Upper lobe of right lung (tissue), 1 donor: Measurements from ENCODE around the gene PLCB1. TPM values are rescaled to one million over a fixed set of nuclear protein-coding genes. Genes with fewer than 3 reads are reported as not detected.

Source experiments
- ATAC-seq: fragments of 200-7000 bp; cut with Tn5 transposase; one replicate; pipeline ENCODE4 v1.9.1; 2020; ENCODE audit warnings: mild to moderate bottlenecking, moderate library complexity
- DNase-seq: peaks from one replicate; pipeline ENCODE4 v3.0.0-alpha.2; 2020
- H3K27ac ChIP-seq: fragments of 200-600 bp; one replicate; pipeline ENCODE4 v1.8.0; 2022
- H3K27me3 ChIP-seq: fragments of 200-600 bp; one replicate; pipeline ENCODE4 v1.8.0; 2022; ENCODE audit warnings: mild to moderate bottlenecking
- H3K36me3 ChIP-seq: fragments of 200-600 bp; one replicate; pipeline ENCODE4 v1.8.0; 2022
- H3K4me1 ChIP-seq: fragments of 200-600 bp; one replicate; pipeline ENCODE4 v1.8.0; 2022
- H3K4me3 ChIP-seq: fragments of 200-600 bp; one replicate; pipeline ENCODE4 v1.8.0; 2022; ENCODE audit warnings: mild to moderate bottlenecking
- H3K9me3 ChIP-seq: fragments of 200-600 bp; one replicate; pipeline ENCODE4 v1.8.0; 2022
- intact Hi-C: fragments of 100-400 bp; cut with DNase I; formaldehyde crosslinking; loops from one replicate; pipeline ENCODE4 v1.11.0; 2022
- total RNA-seq: library from RNA; stranded (reverse); fragmentation: NEBNext Ultra II Directional; extraction: Animal tissue kit (Norgen Biotek cat#: 25700); gene quantifications from one replicate; pipeline ENCODE4 v1.2.1, GENCODE V29; 2021
- TF ChIP-seq, protein P1 (sequence below): fragments of 200-600 bp; IDR thresholded peaks from one replicate; pipeline ENCODE4 v1.8.0; 2022; ENCODE audit warnings: antibody characterized with exemption
- donor health status: DM: no; HTN: yes; CAD: no; lungs with severe emphysema.

PLCB1 gene
- total RNA-seq, 1 donor from 2014 or later, result 12.4 TPM

DNA sequence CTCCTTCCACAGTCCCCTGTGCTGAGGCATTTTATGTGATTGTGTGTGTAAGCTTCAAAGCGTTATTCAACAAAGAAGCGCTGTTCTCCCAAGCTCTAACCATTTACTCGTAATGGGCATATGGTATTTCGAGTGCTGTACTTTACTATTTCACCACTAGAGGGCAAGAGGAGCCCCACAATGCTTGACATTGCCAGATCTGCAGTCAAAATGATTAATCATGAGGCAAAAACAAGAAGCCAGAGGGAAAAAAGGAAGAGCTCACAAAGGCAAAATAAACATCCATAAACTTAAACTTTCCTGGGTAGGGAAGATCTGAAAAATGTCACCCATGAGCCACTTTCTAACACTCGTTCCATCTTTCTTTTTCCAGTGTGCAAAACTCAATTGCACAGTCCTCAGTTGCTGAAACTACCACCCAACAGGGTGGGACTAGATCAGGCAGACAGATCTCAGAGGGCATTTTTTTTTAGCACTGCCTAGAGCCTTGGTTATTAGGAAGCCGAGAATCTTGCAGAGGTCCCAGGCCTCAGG is 721.8 kb downstream of the PLCB1 start:
- Histone ChIP-seq H3K27ac (peak overlapping the region; percentile 38), H3K4me1 (peaks cover 13% of the 10 kb centered on the region), H3K4me3 (peak overlapping the region; percentile 6), H3K36me3 (no peaks in the 10 kb centered on the region), H3K27me3 (no peaks in the 10 kb centered on the region), H3K9me3 (no peaks in the 10 kb centered on the region)
- TF ChIP-seq, protein P1, sequence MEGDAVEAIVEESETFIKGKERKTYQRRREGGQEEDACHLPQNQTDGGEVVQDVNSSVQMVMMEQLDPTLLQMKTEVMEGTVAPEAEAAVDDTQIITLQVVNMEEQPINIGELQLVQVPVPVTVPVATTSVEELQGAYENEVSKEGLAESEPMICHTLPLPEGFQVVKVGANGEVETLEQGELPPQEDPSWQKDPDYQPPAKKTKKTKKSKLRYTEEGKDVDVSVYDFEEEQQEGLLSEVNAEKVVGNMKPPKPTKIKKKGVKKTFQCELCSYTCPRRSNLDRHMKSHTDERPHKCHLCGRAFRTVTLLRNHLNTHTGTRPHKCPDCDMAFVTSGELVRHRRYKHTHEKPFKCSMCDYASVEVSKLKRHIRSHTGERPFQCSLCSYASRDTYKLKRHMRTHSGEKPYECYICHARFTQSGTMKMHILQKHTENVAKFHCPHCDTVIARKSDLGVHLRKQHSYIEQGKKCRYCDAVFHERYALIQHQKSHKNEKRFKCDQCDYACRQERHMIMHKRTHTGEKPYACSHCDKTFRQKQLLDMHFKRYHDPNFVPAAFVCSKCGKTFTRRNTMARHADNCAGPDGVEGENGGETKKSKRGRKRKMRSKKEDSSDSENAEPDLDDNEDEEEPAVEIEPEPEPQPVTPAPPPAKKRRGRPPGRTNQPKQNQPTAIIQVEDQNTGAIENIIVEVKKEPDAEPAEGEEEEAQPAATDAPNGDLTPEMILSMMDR, result peak; percentile 90
- peak; percentile 89 for ATAC-seq
- intact Hi-C loops, result loop anchor here (10.0 kb wide), 1 partner anchor 511 kb away; no protein-coding TSS in a partner anchor
- DNase-seq, result no peak

DNA sequence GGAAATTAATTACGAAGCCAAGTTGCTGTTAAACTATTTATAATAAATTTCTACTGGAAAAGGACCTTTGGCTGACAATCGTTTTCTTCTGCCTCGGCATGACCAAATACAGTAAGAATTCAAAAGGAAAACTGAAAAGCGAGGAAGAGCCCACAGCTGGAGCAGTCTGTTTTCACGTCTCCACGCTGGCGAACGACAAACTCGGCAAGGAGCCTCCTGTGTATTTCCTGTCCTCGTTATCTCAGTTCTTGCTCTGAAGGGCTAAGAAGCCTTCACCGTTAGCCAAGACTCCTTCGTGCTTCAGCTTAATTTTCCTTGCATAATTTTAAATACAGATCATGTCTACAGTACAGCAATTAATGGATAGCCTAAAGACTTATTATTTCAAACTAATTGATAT is 722.5 kb downstream of the PLCB1 start:
- Histone ChIP-seq H3K36me3 (no peaks in the 10 kb centered on the region), H3K9me3 (no peaks in the 10 kb centered on the region), H3K4me1 (peaks cover 13% of the 10 kb centered on the region), H3K4me3 (peak overlapping the region; percentile 6), H3K27me3 (no peaks in the 10 kb centered on the region), H3K27ac (peak overlapping the region; percentile 38)
- TF ChIP-seq, protein P1, result no peak
- DNase-seq (peak; percentile 58), ATAC-seq (peak; percentile 54)
- intact Hi-C loops, result loop anchor here (10.0 kb wide), 1 partner anchor 510 kb away; no protein-coding TSS in a partner anchor

DNA sequence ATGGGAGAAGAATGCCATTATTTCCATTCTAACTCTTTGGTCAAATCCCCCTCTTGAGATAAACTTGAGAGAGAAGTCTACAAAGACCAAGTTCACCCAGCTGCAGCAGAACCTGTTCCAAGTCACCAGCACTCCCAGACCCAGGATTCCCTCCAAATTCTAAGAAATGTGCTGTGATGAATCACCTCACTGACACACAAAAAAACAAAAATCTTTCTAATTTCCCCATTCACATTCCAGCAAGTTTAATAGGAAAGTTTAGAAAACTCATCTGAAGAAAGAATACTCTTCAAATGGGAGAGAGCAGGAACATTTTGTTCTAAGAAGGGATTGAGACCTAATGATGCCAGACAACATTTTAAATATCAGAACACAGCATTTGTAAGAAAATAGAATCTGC is 723.2 kb downstream of the PLCB1 start:
- H3K27me3 ChIP-seq, result no peaks in the 10 kb centered on the region
- TF ChIP-seq, protein P1, result no peak
- no peaks in the 10 kb centered on the region for H3K36me3 ChIP-seq
- ATAC-seq (no peak), DNase-seq (no peak)
- no peak overlapping the region for H3K4me3 ChIP-seq
- peak overlapping the region; percentile 65 for H3K27ac ChIP-seq
- intact Hi-C loops, result loop anchor here (10.0 kb wide), 1 partner anchor 509 kb away; no protein-coding TSS in a partner anchor
- peaks cover 13% of the 10 kb centered on the region for H3K4me1 ChIP-seq
- H3K9me3 ChIP-seq, result no peaks in the 10 kb centered on the region

DNA sequence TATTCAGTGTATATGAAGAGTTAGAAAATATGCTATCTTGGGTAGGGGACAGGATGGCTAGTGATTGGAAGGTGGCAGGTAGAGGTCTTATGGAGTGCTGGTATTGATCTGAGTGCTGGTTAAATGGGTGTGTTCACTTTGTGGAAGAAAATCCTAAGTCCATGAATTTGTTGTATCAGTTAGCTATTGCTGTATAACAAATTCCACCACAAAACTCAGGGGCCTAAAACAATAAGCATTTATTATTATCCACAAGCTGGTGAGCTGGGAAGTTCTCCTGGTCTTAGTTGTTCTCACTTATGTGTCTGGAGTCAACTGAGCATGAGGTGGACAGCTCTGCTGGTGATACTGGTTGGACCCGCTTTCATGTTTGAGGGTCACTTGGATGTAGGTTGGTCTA is 724.6 kb downstream of the PLCB1 start:
- ATAC-seq (no peak), DNase-seq (no peak)
- H3K4me1 ChIP-seq, result peaks cover 13% of the 10 kb centered on the region
- TF ChIP-seq, protein P1, result no peak
- no peak overlapping the region for H3K4me3 ChIP-seq
- no peaks in the 10 kb centered on the region for H3K27me3 ChIP-seq
- peak overlapping the region; percentile 65 for H3K27ac ChIP-seq
- no peaks in the 10 kb centered on the region for H3K36me3 ChIP-seq
- intact Hi-C loops, result loop anchor here (10.0 kb wide), 1 partner anchor 508 kb away; no protein-coding TSS in a partner anchor
- H3K9me3 ChIP-seq, result no peaks in the 10 kb centered on the region

DNA sequence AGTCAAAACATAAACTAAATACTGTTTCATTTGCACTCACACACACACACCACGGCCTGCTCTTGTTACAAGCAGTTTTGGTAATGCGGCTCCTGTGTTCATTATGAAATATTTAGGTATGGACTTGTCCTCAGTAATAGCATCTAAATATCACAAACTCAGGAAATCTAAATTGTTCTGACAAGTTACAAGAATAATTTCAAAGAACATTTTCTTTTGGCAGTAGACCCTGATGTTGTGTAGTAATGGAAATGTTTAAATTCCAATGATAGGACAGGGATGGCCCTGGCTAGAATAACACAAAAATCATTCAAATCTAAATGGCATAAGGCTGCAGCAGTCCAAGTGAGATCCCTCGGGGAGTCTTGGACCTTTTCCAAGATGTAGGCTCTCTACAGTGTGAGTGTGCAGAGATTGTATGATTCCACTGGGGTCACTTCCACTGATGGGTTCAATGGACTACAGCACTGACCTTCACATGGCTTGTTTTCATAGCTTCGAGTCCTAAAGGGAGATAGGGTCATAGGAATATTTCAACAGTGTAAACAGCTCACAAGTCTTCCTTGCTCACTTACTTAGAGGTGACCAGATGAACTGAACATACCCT is 726.2 kb downstream of the PLCB1 start:
- Histone ChIP-seq H3K27ac (no peak overlapping the region), H3K4me3 (no peak overlapping the region), H3K36me3 (no peaks in the 10 kb centered on the region), H3K9me3 (no peaks in the 10 kb centered on the region), H3K27me3 (no peaks in the 10 kb centered on the region), H3K4me1 (peaks cover 13% of the 10 kb centered on the region)
- DNase-seq, result no peak
- intact Hi-C loops, result loop anchor here (10.0 kb wide), 1 partner anchor 507 kb away; no protein-coding TSS in a partner anchor
- TF ChIP-seq, protein P1, result no peak
- ATAC-seq, result no peak
